Glutamatergic neuron (in vitro differentiated cells): Measurements from ENCODE around the gene AGK. TPM values are rescaled to one million over a fixed set of nuclear protein-coding genes. Genes with fewer than 3 reads are reported as not detected.
A peak's percentile ranks its signal among the peaks of the same experiment; 100 is the strongest.

Experiments used
- DNase-seq: peaks from one replicate; pipeline ENCODE4 v3.0.0; 2022
- H3K27ac Mint-ChIP-seq: one replicate; pipeline ENCODE4 v1.8.0; 2020; ENCODE audit warnings: mild to moderate bottlenecking, mixed read lengths, inconsistent platforms; ENCODE audit not compliant: unreplicated experiment
- H3K27me3 Mint-ChIP-seq: one replicate; pipeline ENCODE4 v1.8.0; 2020; ENCODE audit warnings: mild to moderate bottlenecking, moderate library complexity, mixed read lengths, inconsistent platforms; ENCODE audit not compliant: unreplicated experiment
- H3K36me3 Mint-ChIP-seq: one replicate; pipeline ENCODE4 v1.8.0; 2020; ENCODE audit warnings: mild to moderate bottlenecking, mixed read lengths, inconsistent platforms; ENCODE audit not compliant: unreplicated experiment
- H3K4me1 Mint-ChIP-seq: one replicate; pipeline ENCODE4 v1.8.0; 2020; ENCODE audit warnings: mild to moderate bottlenecking, low read depth, mixed read lengths, inconsistent platforms; ENCODE audit not compliant: unreplicated experiment
- H3K4me3 Mint-ChIP-seq: one replicate; pipeline ENCODE4 v1.8.0; 2020; ENCODE audit warnings: mild to moderate bottlenecking, mixed read lengths, inconsistent platforms; ENCODE audit not compliant: unreplicated experiment
- H3K9me3 Mint-ChIP-seq: one replicate; pipeline ENCODE4 v1.8.0; 2020; ENCODE audit warnings: mild to moderate bottlenecking, moderate library complexity, mixed read lengths, inconsistent platforms; ENCODE audit not compliant: unreplicated experiment
- total RNA-seq: library from RNA; stranded (reverse); fragmentation: NEBNext Ultra II Directional; extraction: Animal tissue kit (Norgen Biotek cat#: 25700); gene quantifications from one replicate; pipeline ENCODE4 v1.2.1, GENCODE V29; 2021; ENCODE audit not compliant: unreplicated experiment
- TF ChIP-seq, protein P1 (sequence below): fragments of 200-600 bp; sonication (generic); IDR thresholded peaks from one replicate; pipeline ENCODE4 v1.5.0; 2021; ENCODE audit not compliant: partially characterized antibody, unreplicated experiment

Gene AGK
- total RNA-seq, 1 donor from 2014 or later = 26.1 TPM

DNA sequence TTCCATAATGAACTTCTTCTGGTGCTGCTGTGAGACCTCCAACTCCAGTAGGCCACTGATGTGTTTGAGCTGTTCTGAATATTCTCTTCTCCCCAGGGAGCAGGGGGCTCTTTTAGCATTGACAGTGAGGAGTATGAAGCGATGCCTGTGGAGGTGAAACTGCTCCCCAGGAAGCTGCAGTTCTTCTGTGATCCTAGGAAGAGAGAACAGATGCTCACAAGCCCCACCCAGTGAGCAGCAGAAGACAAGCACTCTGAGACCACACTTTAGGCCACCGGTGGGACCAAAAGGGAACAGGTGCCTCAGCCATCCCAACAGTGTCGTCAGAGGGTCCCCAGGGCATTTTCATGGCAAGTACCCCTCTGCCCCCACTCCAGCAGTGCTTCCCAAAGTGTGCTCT is 101.5 kb downstream of the AGK start:
- Mint-ChIP-seq H3K4me3 (no peak overlapping the region), H3K36me3 (no peaks in the 10 kb centered on the region)
- DNase-seq = peak; percentile 28

GRCh38 chr7:141654551-141654950 is 103.3 kb downstream of the AGK start:
- peak overlapping the region; percentile 16 for H3K27ac Mint-ChIP-seq
- TF ChIP-seq, protein P1, sequence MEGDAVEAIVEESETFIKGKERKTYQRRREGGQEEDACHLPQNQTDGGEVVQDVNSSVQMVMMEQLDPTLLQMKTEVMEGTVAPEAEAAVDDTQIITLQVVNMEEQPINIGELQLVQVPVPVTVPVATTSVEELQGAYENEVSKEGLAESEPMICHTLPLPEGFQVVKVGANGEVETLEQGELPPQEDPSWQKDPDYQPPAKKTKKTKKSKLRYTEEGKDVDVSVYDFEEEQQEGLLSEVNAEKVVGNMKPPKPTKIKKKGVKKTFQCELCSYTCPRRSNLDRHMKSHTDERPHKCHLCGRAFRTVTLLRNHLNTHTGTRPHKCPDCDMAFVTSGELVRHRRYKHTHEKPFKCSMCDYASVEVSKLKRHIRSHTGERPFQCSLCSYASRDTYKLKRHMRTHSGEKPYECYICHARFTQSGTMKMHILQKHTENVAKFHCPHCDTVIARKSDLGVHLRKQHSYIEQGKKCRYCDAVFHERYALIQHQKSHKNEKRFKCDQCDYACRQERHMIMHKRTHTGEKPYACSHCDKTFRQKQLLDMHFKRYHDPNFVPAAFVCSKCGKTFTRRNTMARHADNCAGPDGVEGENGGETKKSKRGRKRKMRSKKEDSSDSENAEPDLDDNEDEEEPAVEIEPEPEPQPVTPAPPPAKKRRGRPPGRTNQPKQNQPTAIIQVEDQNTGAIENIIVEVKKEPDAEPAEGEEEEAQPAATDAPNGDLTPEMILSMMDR = peak; percentile 62
- no peaks in the 10 kb centered on the region for H3K9me3 Mint-ChIP-seq
- peak; percentile 63 for DNase-seq
- no peak overlapping the region for H3K4me3 Mint-ChIP-seq
- H3K4me1 Mint-ChIP-seq = peaks cover 21% of the 10 kb centered on the region
- H3K27me3 Mint-ChIP-seq = no peaks in the 10 kb centered on the region
- no peaks in the 10 kb centered on the region for H3K36me3 Mint-ChIP-seq

More for the DNA sequence above, 101.5 kb downstream of the AGK start:
- Mint-ChIP-seq H3K27ac (peak overlapping the region; percentile 10), H3K9me3 (no peaks in the 10 kb centered on the region), H3K27me3 (no peaks in the 10 kb centered on the region), H3K4me1 (peaks cover 20% of the 10 kb centered on the region)
- TF ChIP-seq, protein P1 = no peak

DNA sequence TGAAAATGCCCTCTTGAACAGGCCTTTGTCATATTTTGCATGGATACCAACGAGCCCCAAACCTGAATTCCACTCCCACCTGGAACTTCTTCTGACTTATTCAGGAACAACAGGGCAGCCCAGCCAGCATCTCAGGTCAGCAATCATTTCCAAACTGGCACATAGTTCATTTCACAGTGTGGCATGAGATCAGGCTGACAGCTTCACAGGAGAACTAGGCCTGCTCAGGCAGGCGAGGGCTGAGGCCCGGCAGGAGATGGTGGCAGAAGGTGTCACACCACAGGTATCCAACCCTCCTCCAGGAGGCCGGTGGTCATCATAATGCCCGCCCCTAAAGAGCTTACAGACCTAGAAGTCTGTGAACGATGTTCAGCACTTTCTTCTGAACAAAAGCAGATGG is 108.3 kb downstream of the AGK start:
- TF ChIP-seq, protein P1 = no peak
- Mint-ChIP-seq H3K27me3 (peaks cover 3% of the 10 kb centered on the region), H3K27ac (no peak overlapping the region), H3K4me1 (peaks cover 3% of the 10 kb centered on the region), H3K36me3 (peaks cover 5% of the 10 kb centered on the region), H3K9me3 (no peaks in the 10 kb centered on the region), H3K4me3 (no peak overlapping the region)
- no peak for DNase-seq

GRCh38 chr7:141660259-141660658 is 109.0 kb downstream of the AGK start:
- Mint-ChIP-seq H3K9me3 (no peaks in the 10 kb centered on the region), H3K4me1 (peaks cover 1% of the 10 kb centered on the region), H3K36me3 (peaks cover 5% of the 10 kb centered on the region), H3K27ac (no peak overlapping the region), H3K27me3 (peaks cover 3% of the 10 kb centered on the region), H3K4me3 (no peak overlapping the region)
- TF ChIP-seq, protein P1 = no peak
- DNase-seq = no peak

GRCh38 chr7:141663081-141663849 is 112.1 kb downstream of the AGK start:
- H3K36me3 Mint-ChIP-seq = peaks cover 5% of the 10 kb centered on the region
- H3K9me3 Mint-ChIP-seq = no peaks in the 10 kb centered on the region
- no peak for DNase-seq
- peaks cover 5% of the 10 kb centered on the region for H3K27me3 Mint-ChIP-seq
- H3K4me3 Mint-ChIP-seq = no peak overlapping the region
- TF ChIP-seq, protein P1 = no peak
- H3K4me1 Mint-ChIP-seq = peaks cover 1% of the 10 kb centered on the region
- H3K27ac Mint-ChIP-seq = no peak overlapping the region
